NCI-H2107 treated with DMSO at 0.1 percent for 48 hours (cell line): ENCODE results near the gene FDPS.

Experiments
- DNase-seq: peaks from one replicate; lab custom pipeline; 2025; ENCODE audit not compliant: unreplicated experiment; lab: John Stamatoyannopoulos, UW

FDPS gene

GRCh38 chr1:155308493-155309422 is at the start of gene FDPS:
TSS of gene FDPS (plus strand) at chr1:155308866. CDS start at chr1:155309790, 924 bp downstream.
- peak; percentile 99 for DNase-seq

- no peak for DNase-seq
Measured at GRCh38 chr1:155260276-155260675, 48.4 kb upstream of the FDPS start.

GRCh38 chr1:155261493-155261851 is 47.2 kb upstream of the FDPS start:
- no peak for DNase-seq

- peak; percentile 100 for DNase-seq
Measured at GRCh38 chr1:155261852-155262673, 46.6 kb upstream of the FDPS start, which contains the start of gene SCAMP3. TSS of gene SCAMP3 (minus strand) at chr1:155262360. CDS start at chr1:155262151, 209 bp downstream.

GRCh38 chr1:155263067-155263466 is 45.6 kb upstream of the FDPS start:
- no peak for DNase-seq

GRCh38 chr1:155266553-155266952 is 42.1 kb upstream of the FDPS start:
- no peak for DNase-seq

- DNase-seq, result no peak
Measured at GRCh38 chr1:155267373-155267772, 41.3 kb upstream of the FDPS start.

- DNase-seq, result no peak
Measured at GRCh38 chr1:155268630-155269029, 40.0 kb upstream of the FDPS start.

- no peak for DNase-seq
Measured at GRCh38 chr1:155269381-155269780, 39.3 kb upstream of the FDPS start.

GRCh38 chr1:155272466-155273342 is 36.0 kb upstream of the FDPS start:
- no peak for DNase-seq

- peak; percentile 94 for DNase-seq
Measured at GRCh38 chr1:155273343-155274245, 35.1 kb upstream of the FDPS start, which contains the start of gene CLK2. TSS of gene CLK2 (minus strand) at chr1:155273504. CDS start at chr1:155270977, 2,527 bp downstream.

GRCh38 chr1:155277070-155277901 is 31.4 kb upstream of the FDPS start, which contains the start of gene HCN3:
TSS of gene HCN3 (plus strand) at chr1:155277463. CDS start at chr1:155277591, 128 bp downstream.
- DNase-seq, result peak; percentile 97

GRCh38 chr1:155277902-155278688 is 30.6 kb upstream of the FDPS start:
- peak; percentile 90 for DNase-seq

GRCh38 chr1:155278689-155279160 is 29.9 kb upstream of the FDPS start:
- no peak for DNase-seq

- DNase-seq, result no peak
Measured at GRCh38 chr1:155279268-155279667, 29.4 kb upstream of the FDPS start.

- DNase-seq, result no peak
Measured at GRCh38 chr1:155282488-155283091, 26.1 kb upstream of the FDPS start.

GRCh38 chr1:155284476-155284875 is 24.2 kb upstream of the FDPS start:
- DNase-seq, result no peak
